VCaP (cell line): ENCODE data around the gene CDH8.

Experiments used
- H3K27ac ChIP-seq: fragments of 450-650 bp; 2 replicates; pipeline ENCODE4 v1.5.1; 2017
- TF ChIP-seq, protein P1 (sequence below): fragments of 450-650 bp; conservative IDR thresholded peaks from 2 replicates; pipeline ENCODE4 v1.5.1; 2017; ENCODE audit warnings: mild to moderate bottlenecking, moderate library complexity

CDH8 gene

GRCh38 chr16:61842666-61843065 lies 193.6 kb downstream of the CDH8 start:
- no peak overlapping the region for H3K27ac ChIP-seq
- TF ChIP-seq, protein P1, sequence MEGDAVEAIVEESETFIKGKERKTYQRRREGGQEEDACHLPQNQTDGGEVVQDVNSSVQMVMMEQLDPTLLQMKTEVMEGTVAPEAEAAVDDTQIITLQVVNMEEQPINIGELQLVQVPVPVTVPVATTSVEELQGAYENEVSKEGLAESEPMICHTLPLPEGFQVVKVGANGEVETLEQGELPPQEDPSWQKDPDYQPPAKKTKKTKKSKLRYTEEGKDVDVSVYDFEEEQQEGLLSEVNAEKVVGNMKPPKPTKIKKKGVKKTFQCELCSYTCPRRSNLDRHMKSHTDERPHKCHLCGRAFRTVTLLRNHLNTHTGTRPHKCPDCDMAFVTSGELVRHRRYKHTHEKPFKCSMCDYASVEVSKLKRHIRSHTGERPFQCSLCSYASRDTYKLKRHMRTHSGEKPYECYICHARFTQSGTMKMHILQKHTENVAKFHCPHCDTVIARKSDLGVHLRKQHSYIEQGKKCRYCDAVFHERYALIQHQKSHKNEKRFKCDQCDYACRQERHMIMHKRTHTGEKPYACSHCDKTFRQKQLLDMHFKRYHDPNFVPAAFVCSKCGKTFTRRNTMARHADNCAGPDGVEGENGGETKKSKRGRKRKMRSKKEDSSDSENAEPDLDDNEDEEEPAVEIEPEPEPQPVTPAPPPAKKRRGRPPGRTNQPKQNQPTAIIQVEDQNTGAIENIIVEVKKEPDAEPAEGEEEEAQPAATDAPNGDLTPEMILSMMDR = no peak

DNA sequence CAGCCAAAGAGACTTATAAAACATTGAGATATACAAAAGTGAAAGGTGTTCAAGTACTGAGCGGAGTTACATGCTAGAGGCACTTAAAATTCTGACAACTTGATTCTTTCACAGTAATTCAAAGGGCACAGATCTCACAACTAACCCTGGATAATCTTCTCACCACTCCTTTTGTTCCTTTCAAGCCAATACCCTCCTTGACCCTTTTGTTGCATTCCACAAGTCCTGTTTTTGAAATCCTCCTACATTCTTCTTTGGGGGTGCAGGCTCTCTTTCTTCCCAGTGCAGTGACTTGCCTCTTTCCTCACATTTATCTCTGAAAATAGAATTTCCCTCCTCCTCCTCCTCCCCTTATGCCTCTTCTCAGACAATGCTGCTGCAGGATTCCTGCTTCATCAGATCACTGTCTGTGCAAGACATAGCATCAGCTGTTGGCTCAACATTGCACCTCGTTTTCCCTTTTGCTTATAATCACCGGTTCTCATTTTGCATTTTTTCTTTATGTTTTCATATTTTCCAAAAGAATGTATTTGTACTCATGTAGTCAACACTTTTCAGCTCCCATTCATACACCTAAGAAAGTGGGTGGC lies 199.3 kb downstream of the CDH8 start:
- TF ChIP-seq, protein P1 = no peak
- H3K27ac ChIP-seq = no peak overlapping the region

DNA sequence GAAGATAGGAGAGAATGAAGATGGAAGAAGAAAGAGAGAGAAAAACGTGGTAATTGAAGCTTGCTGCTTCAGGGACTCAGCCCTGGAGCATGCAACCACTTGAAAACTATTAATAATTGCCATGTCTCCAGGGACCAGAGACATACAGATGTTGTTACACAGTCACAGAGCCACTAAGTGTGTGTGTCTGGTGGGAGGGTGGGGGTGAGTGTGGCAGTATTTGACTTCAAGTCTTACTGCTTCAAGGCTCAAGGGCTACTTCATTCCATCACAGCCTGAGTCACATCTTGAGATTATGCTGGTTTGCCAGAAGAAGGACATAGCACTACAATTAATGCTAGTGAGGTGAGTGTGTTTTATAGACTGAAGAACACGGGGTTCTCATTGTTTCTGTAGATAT lies 202.2 kb downstream of the CDH8 start:
- TF ChIP-seq, protein P1 = no peak

DNA sequence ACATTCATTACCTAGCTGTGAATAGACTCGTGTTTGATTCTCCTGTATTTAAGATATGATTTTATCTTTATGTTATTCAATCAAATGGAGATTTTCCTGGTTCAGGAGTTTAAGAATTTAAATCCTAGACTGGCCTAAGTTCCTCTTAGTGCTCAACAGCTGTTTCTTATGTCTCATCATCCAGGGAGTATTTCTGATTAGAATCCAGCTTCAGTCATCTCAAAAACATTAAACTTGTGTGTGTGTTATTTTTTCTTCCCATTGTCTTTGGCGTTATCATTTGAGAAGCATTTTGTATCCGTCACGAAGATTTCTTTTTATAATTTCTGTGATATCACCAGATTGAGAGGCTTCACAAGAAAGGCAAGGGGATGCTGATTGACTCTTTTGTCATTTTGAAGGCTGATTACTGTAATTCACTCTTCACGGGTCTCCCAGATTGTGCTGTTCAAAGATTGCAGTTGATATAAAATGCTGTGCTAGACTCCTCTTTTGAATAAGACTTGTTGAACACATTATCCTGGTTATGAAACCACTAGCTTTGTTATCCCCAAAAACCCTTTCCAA lies 204.8 kb downstream of the CDH8 start:
- TF ChIP-seq, protein P1 = no peak
- no peak overlapping the region for H3K27ac ChIP-seq

More for the DNA sequence above, 202.2 kb downstream of the CDH8 start:
- no peak overlapping the region for H3K27ac ChIP-seq

DNA sequence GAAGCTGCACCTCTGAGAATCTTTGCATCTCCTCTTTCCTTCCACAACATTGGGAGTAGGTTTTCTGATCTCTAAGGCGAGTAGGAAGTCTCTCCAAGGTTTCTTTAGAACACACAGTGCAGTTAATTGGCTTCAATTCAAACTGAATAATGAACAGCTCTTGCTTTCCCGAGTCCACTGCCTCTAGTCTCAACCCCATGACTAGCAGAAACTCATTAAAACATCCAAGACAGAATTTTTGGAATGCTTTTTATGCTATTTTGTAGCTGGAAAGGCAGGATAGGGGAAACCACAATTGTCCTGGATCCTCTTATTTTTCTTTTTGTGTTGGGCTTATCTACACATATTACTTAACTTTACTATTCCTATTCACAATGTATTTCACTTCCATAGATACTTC lies 206.6 kb downstream of the CDH8 start:
- TF ChIP-seq, protein P1 = no peak
- no peak overlapping the region for H3K27ac ChIP-seq

DNA sequence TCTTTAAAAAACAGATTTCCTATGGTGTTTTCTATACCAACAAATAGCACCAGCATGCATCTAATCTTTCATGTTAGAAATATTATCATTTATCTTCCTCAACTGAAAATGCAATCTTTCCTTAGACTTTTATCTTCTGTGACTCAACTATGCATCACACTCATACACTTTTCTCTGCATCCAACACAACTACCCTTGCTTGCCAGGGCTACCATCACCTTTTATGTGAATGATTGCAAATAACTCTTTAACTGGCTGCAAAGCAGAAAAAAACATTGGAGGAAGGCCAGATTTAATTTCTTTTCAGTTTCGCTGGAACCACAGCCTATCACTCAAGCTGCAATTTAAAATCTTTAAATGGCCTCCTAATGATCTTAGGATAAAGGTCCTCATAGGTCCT lies 212.9 kb downstream of the CDH8 start:
- TF ChIP-seq, protein P1 = no peak
- H3K27ac ChIP-seq = no peak overlapping the region

- no peak overlapping the region for H3K27ac ChIP-seq
- TF ChIP-seq, protein P1 = no peak
Measured at GRCh38 chr16:61820820-61821219, 215.4 kb downstream of the CDH8 start.
